Mammary epithelial cell (primary cell): ENCODE data around the gene CDH4.

Experiments
- EZH2 ChIP-seq: IDR thresholded peaks from 2 replicates; pipeline ENCODE4 v1.6.1; 2012; ENCODE audit warnings: low read length, inconsistent platforms, borderline replicate concordance
- TF ChIP-seq, protein P1 (sequence below), 2 donors: IDR thresholded peaks in 1 of 2; conservative IDR thresholded peaks in 1 of 2; 2 replicates each; pipeline ENCODE4 v1.5.1; 2011 to 2012; ENCODE audit warnings: inconsistent platforms in 2 of 2, low read length in 2 of 2, mild to moderate bottlenecking in 2 of 2, control low read depth in 1 of 2, low read depth in 1 of 2; ENCODE audit not compliant: insufficient read depth in 1 of 2; ENCODE audit errors: extremely low read depth in 1 of 2

DNA sequence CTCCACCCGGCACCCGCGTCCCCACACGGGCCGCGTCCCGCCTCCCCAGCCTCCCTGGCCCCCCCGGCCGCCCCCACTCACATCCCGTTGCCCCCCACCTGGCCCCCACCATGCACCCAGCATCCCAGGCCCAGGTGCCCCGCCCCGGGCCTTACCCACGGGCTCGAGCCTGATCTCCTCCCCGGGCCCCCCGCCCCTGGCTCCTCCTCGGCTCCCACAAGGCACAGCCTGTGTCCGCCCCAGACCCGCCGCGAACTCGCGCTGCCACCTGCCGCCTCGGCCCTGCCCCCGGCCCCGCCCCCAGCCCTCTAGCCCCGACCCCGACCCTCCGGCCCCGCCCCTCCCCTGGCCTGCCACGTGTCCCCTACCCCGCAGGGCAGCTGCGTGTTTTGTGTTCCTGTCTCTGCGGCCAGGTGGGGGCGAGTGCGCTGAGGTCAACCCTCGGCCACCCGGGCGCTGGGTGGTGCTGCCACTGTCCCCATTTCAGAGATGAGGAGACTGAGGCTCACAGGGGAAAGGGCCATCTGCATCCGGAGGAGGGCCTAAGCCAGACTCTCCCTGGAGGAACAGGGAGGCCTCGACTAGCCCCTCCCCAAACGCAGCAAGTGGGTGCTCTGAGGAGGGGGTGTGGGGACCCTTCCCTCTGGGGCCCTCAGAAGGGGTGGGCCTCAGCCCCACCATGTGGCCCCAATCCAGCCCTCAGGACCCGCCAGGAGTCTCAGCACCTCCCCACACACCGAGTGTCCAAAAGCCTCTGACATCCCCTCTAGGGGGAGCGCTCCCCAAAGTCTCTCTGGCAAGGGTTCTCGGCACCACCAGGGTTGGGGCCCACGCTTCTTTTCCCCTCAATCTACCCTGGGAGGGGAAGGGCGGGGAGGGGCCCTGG lies 713.8 kb downstream of the CDH4 start:
- TF ChIP-seq, protein P1, sequence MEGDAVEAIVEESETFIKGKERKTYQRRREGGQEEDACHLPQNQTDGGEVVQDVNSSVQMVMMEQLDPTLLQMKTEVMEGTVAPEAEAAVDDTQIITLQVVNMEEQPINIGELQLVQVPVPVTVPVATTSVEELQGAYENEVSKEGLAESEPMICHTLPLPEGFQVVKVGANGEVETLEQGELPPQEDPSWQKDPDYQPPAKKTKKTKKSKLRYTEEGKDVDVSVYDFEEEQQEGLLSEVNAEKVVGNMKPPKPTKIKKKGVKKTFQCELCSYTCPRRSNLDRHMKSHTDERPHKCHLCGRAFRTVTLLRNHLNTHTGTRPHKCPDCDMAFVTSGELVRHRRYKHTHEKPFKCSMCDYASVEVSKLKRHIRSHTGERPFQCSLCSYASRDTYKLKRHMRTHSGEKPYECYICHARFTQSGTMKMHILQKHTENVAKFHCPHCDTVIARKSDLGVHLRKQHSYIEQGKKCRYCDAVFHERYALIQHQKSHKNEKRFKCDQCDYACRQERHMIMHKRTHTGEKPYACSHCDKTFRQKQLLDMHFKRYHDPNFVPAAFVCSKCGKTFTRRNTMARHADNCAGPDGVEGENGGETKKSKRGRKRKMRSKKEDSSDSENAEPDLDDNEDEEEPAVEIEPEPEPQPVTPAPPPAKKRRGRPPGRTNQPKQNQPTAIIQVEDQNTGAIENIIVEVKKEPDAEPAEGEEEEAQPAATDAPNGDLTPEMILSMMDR (conservative IDR thresholded peaks at IDR 0.05 in 1 of 2, IDR thresholded peaks at IDR 0.05 in 1 of 2; ENCODE audit: extremely low read depth in 1 of 2, insufficient read depth in 1 of 2, low read depth in 1 of 2, low read length in 2 of 2) = no peak
- no peak for TF ChIP-seq EZH2
